Lung (tissue), 12 donors: ENCODE measurements around the gene MAST4. TPM values are rescaled to one million over a fixed set of nuclear protein-coding genes. Genes with fewer than 3 reads are reported as not detected.

Experiments
- ATAC-seq: fragments of 200-7000 bp; cut with Tn5 transposase; one replicate; pipeline ENCODE4 v1.9.1; 2020; ENCODE audit warnings: moderate number of reproducible peaks; ENCODE audit not compliant: insufficient read depth, low FRiP score
- DNase-seq, 3 donors: peaks; one replicate each; pipeline ENCODE4 v3.0.0-alpha.2; 2013 to 2017
- H3K27ac ChIP-seq, 2 donors: one replicate each; pipeline ENCODE4 v1.5.1; 2013; ENCODE audit warnings: mild to moderate bottlenecking in 2 of 2, moderate library complexity in 2 of 2, control low read depth in 1 of 2, inconsistent platforms in 1 of 2, low read depth in 1 of 2, low read length in 1 of 2
- H3K27me3 ChIP-seq, 3 donors: one replicate each; pipeline ENCODE4 v1.5.1; 2013; ENCODE audit warnings: low read length in 2 of 3; ENCODE audit not compliant: control insufficient read depth in 3 of 3, insufficient read depth in 3 of 3
- H3K36me3 ChIP-seq, 4 donors: one replicate each; pipeline ENCODE4 v1.5.1; 2013; ENCODE audit warnings: low read length in 4 of 4, mild to moderate bottlenecking in 1 of 4, moderate library complexity in 1 of 4; ENCODE audit not compliant: control insufficient read depth in 4 of 4, insufficient read depth in 4 of 4
- H3K4me1 ChIP-seq, 5 donors: one replicate each; pipeline ENCODE4 v1.5.1; 2013; ENCODE audit warnings: low read length in 5 of 5, mild to moderate bottlenecking in 2 of 5, moderate library complexity in 1 of 5; ENCODE audit not compliant: control insufficient read depth in 5 of 5, insufficient read depth in 5 of 5
- H3K4me3 ChIP-seq: one replicate; pipeline ENCODE4 v1.5.1; 2013; ENCODE audit warnings: mild to moderate bottlenecking, control low read depth, moderate library complexity
- H3K9ac ChIP-seq, 2 donors: one replicate each; pipeline ENCODE4 v1.5.1; 2013; ENCODE audit warnings: low read length in 2 of 2, control low read depth in 1 of 2; ENCODE audit not compliant: insufficient read depth in 1 of 2
- H3K9me3 ChIP-seq, 4 donors: one replicate each; pipeline ENCODE4 v1.5.1; 2013; ENCODE audit warnings: low read length in 3 of 4, mild to moderate bottlenecking in 1 of 4, moderate library complexity in 1 of 4; ENCODE audit not compliant: control insufficient read depth in 4 of 4, insufficient read depth in 3 of 4
- whole genome bisulfite sequencing, 2 donors: extraction: QIAGEN DNeasy Blood & Tissue Kit; methylation state at CpG; one replicate each; pipeline ENCODE4 v1.1.7; 2013; 5-methylcytosine and 5-hydroxymethylcytosine counted together
- polyA plus RNA-seq, 2 donors: library from polyadenylated mRNA; stranded (reverse); fragments of 200-250 nt; gene quantifications; one replicate each; pipeline ENCODE4 v1.2.1, GENCODE V29; 2013
- total RNA-seq, 2 donors: library from RNA; depleted of rRNA in 1 of 2; stranded (reverse); fragments of >200 nt in 1 of 2; gene quantifications; one replicate each; pipeline ENCODE4 v1.2.1, GENCODE V29; 2014 to 2021
- TF ChIP-seq, protein P1 (sequence below): IDR thresholded peaks from 2 replicates; pipeline ENCODE4 v1.5.1; 2012; ENCODE audit warnings: mild to moderate bottlenecking; ENCODE audit errors: control extremely low read depth, extremely low read depth
- donor health status: control.
- donor health status: control.
- donor health status: Bipolar disorder and iron deficiency.
- donor health status: healthy.
- donor health status: DM: yes; HTN: yes; CAD: no.

Gene MAST4
- total and polyA plus RNA-seq, 4 donors, result 13.9 to 153 (median 46.2) TPM

DNA sequence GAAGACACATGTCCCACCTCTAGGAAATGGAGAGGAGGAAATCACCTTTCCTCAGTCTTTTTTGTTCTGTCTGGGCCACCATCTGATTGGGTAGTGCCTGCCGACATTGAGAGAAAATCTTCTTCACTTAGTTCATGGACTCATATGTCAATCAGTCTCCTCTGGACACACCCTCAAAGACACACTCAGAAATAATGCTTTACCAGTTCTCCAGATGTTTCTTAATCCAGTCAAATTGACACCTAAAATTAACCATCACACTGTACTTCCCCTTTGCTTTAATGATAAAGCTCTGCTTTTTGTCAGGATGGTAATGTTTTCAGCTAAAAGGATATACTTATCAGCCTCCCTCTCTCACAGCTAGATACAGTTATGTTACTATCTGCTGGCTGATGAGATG, 333.1 kb downstream of the MAST4 start:
- Histone ChIP-seq H3K4me3 (no peak overlapping the region), H3K9ac (no peak overlapping the region), H3K4me1 (peaks cover 0 to 6% (median 4%) of the 10 kb centered on the region in 5 donors), H3K27ac (no peak overlapping the region), H3K27me3 (no peaks in the 10 kb centered on the region), H3K9me3 (no peaks in the 10 kb centered on the region), H3K36me3 (no peaks in the 10 kb centered on the region)
- ATAC-seq, result no peak
- 98 to 100% methylated on average over 1 of the region's 1 CpG for WGBS, 2 donors
- no peak for DNase-seq
- TF ChIP-seq, protein P1, sequence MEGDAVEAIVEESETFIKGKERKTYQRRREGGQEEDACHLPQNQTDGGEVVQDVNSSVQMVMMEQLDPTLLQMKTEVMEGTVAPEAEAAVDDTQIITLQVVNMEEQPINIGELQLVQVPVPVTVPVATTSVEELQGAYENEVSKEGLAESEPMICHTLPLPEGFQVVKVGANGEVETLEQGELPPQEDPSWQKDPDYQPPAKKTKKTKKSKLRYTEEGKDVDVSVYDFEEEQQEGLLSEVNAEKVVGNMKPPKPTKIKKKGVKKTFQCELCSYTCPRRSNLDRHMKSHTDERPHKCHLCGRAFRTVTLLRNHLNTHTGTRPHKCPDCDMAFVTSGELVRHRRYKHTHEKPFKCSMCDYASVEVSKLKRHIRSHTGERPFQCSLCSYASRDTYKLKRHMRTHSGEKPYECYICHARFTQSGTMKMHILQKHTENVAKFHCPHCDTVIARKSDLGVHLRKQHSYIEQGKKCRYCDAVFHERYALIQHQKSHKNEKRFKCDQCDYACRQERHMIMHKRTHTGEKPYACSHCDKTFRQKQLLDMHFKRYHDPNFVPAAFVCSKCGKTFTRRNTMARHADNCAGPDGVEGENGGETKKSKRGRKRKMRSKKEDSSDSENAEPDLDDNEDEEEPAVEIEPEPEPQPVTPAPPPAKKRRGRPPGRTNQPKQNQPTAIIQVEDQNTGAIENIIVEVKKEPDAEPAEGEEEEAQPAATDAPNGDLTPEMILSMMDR, result no peak

DNA sequence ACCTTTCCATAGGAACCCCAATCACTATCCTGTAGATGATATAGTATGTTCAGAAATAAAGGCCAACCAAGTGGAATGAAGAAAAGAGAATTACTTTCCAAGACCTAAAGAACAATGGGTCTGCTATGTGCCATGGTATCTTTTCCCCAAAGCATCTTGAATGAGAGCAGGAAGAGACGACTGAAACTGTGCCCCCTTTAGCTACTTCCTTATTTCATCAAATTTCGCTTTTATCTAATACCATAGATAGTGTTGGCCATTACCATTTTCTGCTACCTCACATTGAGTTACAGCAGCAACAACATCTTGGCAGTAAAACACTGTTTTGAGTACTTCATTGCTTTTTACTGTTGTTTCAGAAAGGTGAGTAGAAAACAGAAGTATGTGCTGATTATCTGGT, 333.8 kb downstream of the MAST4 start:
- 82% methylated on average over 2 of the region's 2 CpGs for WGBS, 2 donors
- TF ChIP-seq, protein P1, result no peak
- H3K27ac ChIP-seq, result no peak overlapping the region
- H3K4me1 ChIP-seq, result peaks cover 0 to 6% (median 4%) of the 10 kb centered on the region in 5 donors
- H3K4me3 ChIP-seq, result no peak overlapping the region
- no peaks in the 10 kb centered on the region for H3K36me3 ChIP-seq
- ATAC-seq (no peak), DNase-seq (no peak)
- H3K9ac ChIP-seq, result no peak overlapping the region
- no peaks in the 10 kb centered on the region for H3K9me3 ChIP-seq
- no peaks in the 10 kb centered on the region for H3K27me3 ChIP-seq

DNA sequence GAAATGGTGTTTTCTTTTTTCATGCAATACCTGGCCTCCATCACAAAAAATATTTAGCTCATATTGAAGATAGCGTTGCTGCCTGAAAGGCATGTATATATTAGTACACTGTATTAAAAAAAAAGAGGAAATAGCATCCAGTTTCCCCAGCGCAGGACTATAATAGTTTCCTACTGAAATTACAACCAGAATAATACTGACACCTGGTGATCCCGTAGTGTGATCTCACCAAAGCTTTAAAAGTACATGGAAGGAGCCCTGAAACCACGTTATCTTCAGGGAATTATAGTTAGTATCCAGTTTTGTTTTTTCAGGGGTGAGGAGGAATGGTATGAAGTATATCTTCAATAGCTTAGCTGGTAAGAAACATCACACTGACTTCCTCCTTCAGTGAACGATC, 335.5 kb downstream of the MAST4 start:
- WGBS, 2 donors, result 25 to 61% methylated on average over 5 of the region's 5 CpGs
- TF ChIP-seq, protein P1, result no peak

DNA sequence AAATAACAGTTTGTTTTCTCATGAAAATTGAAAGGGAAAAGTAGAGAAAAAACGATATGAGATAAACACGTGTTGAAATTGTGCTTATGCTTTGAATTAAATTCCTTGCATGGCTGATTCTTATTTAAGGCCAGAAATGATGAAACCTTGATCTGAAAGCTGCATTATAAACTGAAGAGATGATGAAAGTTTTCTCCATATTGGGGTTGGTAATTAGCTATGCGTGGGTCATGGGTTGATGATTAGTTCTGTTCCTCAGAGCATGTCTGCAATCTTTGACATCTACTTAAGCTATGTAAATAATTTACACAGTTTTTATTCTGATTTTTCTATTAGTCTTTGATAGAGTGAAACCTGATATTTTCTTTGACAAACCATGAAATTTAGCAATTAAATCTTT, 336.3 kb downstream of the MAST4 start:
- peaks cover 0 to 6% (median 0%) of the 10 kb centered on the region in 5 donors for H3K4me1 ChIP-seq
- TF ChIP-seq, protein P1, result no peak
- 85 to 90% methylated on average over 3 of the region's 3 CpGs for WGBS, 2 donors
- peak in 1 of 3 donors; percentile 13 for DNase-seq
- H3K27me3 ChIP-seq, result no peaks in the 10 kb centered on the region
- ATAC-seq, result no peak
- H3K4me3 ChIP-seq, result no peak overlapping the region
- no peaks in the 10 kb centered on the region for H3K36me3 ChIP-seq
- H3K9me3 ChIP-seq, result no peaks in the 10 kb centered on the region
- no peak overlapping the region for H3K27ac ChIP-seq
- H3K9ac ChIP-seq, result no peak overlapping the region

More for the DNA sequence above, 335.5 kb downstream of the MAST4 start:
- peaks cover 0 to 6% (median 0%) of the 10 kb centered on the region in 5 donors for H3K4me1 ChIP-seq
- no peaks in the 10 kb centered on the region for H3K36me3 ChIP-seq
- H3K4me3 ChIP-seq, result no peak overlapping the region
- DNase-seq, result no peak
- no peaks in the 10 kb centered on the region for H3K27me3 ChIP-seq
- no peak overlapping the region for H3K9ac ChIP-seq
- H3K9me3 ChIP-seq, result no peaks in the 10 kb centered on the region
- no peak overlapping the region for H3K27ac ChIP-seq
- no peak for ATAC-seq
